Right cardiac atrium (tissue), 5 donors: ENCODE measurements around the gene ANKMY2. TPM values are rescaled to one million over a fixed set of nuclear protein-coding genes. Genes with fewer than 3 reads are reported as not detected.

ENCODE experiments used
- ATAC-seq, 2 donors: fragments of 200-7000 bp; cut with Tn5 transposase; one replicate each; pipeline versions ENCODE4 v1.8.0 to v1.9.1; 2020; ENCODE audit warnings: moderate library complexity in 2 of 2, mild to moderate bottlenecking in 1 of 2
- DNase-seq, 3 donors: peaks; one replicate each; pipeline ENCODE4 v3.0.0-alpha.2; 2020
- H3K27ac ChIP-seq: one replicate; pipeline ENCODE4 v1.5.1; 2013; ENCODE audit warnings: mild to moderate bottlenecking, low read length, control low read depth, moderate library complexity
- H3K27me3 ChIP-seq: one replicate; pipeline ENCODE4 v1.6.1; 2013; ENCODE audit not compliant: control insufficient read depth, insufficient read depth
- H3K4me1 ChIP-seq: one replicate; pipeline ENCODE4 v1.6.1; 2013; ENCODE audit warnings: low read length; ENCODE audit not compliant: control insufficient read depth, insufficient read depth
- H3K4me3 ChIP-seq: one replicate; pipeline ENCODE4 v1.5.1; 2013; ENCODE audit warnings: low read length, control low read depth
- H3K9me3 ChIP-seq: one replicate; pipeline ENCODE4 v1.6.1; 2013; ENCODE audit warnings: low read length; ENCODE audit not compliant: control insufficient read depth
- WGBS: extraction: QIAGEN DNeasy Blood & Tissue Kit; methylation state at CpG from one replicate; pipeline ENCODE4 v1.1.7; 2013; 5-methylcytosine and 5-hydroxymethylcytosine counted together
- intact Hi-C, 4 donors: fragments of 100-400 bp; cut with DNase I; formaldehyde crosslinking; loops; one replicate each; pipeline versions ENCODE4 v1.11.0 to v1.14.0; 2022 to 2023
- polyA plus RNA-seq: library from polyadenylated mRNA; stranded (reverse); fragments of 200-250 nt; gene quantifications from one replicate; pipeline ENCODE4 v1.2.3, GENCODE V29; 2013
- total RNA-seq, 4 donors: library from RNA; stranded (reverse); fragmentation: NEBNext Ultra II Directional; extraction: Animal tissue kit (Norgen Biotek cat#: 25700); gene quantifications; one replicate each; pipeline ENCODE4 v1.2.1, GENCODE V29; 2021
- donor health status: healthy with polysubstance abuse.
- donor health status: DM: no; HTN: yes; CAD: no.
- donor health status: DM: no; HTN: no; CAD: no.
- donor health status: DM: no; HTN: yes; CAD: no; lungs with severe emphysema.
- donor health status: DM: yes; HTN: yes; CAD: no.

ANKMY2 gene
- total and polyA plus RNA-seq, 5 donors, result 23.7 to 41.3 (median 32.0) TPM

DNA sequence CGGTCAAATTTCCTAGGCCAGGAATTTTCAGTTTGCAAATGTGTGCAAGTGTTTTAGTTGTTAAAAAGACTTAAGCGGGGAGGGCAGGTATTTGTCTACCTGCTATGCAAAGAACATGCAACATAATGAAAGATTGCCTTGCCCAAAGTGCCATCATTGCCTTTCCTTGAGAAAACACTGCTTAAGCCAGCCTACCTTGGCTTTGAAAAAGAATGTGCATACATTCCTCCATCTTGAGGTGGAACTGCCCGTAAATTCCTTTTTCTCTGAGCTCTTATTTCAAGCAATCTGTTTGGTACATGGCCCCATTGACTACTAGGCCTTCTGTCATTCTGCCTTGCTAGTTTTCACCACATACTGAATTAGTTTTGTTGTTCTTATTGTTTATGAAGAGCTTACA, 29.7 kb upstream of the ANKMY2 start:
- H3K4me3 ChIP-seq, result no peak overlapping the region
- no peaks in the 10 kb centered on the region for H3K9me3 ChIP-seq
- WGBS, result 95% methylated on average over 3 of the region's 3 CpGs
- no peak overlapping the region for H3K27ac ChIP-seq
- H3K4me1 ChIP-seq, result peaks cover 3% of the 10 kb centered on the region
- no peaks in the 10 kb centered on the region for H3K27me3 ChIP-seq
- intact Hi-C loops, result no loop called here
- ATAC-seq, result no peak
- DNase-seq, result no peak

GRCh38 chr7:16671811-16672210, 26.3 kb upstream of the ANKMY2 start:
- intact Hi-C loops, result no loop called here
- ATAC-seq, result no peak

DNA sequence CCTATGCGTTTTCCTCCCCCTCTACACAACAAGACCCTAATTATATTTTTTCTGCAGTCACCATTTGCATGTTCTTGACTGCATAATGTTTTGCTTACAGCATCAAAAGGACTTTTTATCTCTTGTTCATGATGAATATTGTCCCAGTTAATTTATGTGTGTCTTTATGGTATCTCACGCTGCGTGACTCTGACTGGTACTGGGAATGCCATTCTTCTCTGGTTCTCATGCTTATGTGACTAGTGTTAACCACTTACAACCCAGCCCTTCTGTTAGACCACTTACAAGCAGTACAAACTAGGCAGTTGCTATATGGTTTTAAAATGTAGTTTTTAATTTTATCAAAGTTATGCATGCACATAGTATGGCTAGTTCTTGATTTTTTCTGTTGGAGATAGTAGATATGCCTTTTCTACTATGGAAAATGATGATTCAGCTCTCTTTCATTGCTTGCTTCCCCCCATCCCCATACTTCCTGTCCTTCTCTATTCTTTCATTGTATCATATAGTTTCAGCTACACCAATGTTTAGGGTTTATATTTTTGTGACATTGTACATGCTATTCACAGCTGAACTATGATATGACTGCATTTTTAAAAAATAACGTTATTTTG, 25.3 kb upstream of the ANKMY2 start:
- ATAC-seq, result no peak
- H3K4me1 ChIP-seq, result peaks cover 10% of the 10 kb centered on the region
- no peak overlapping the region for H3K4me3 ChIP-seq
- intact Hi-C loops, result no loop called here
- 88% methylated on average over 4 of the region's 4 CpGs for WGBS
- H3K27ac ChIP-seq, result no peak overlapping the region
- DNase-seq, result no peak
- H3K9me3 ChIP-seq, result no peaks in the 10 kb centered on the region
- no peaks in the 10 kb centered on the region for H3K27me3 ChIP-seq

More at GRCh38 chr7:16671811-16672210, 26.3 kb upstream of the ANKMY2 start:
- Histone ChIP-seq H3K4me3 (no peak overlapping the region), H3K4me1 (peaks cover 10% of the 10 kb centered on the region), H3K9me3 (no peaks in the 10 kb centered on the region), H3K27ac (no peak overlapping the region), H3K27me3 (no peaks in the 10 kb centered on the region)
- 93% methylated on average over 3 of the region's 3 CpGs for WGBS
- DNase-seq, result no peak

GRCh38 chr7:16670021-16670420, 24.5 kb upstream of the ANKMY2 start:
- 56% methylated on average over 1 of the region's 1 CpG for WGBS
- H3K4me1 ChIP-seq, result peaks cover 10% of the 10 kb centered on the region
- no peaks in the 10 kb centered on the region for H3K9me3 ChIP-seq
- intact Hi-C loops, result no loop called here
- H3K27me3 ChIP-seq, result no peaks in the 10 kb centered on the region
- ATAC-seq, result peak in 1 of 2 donors; percentile 38
- no peak for DNase-seq
- no peak overlapping the region for H3K27ac ChIP-seq
- H3K4me3 ChIP-seq, result no peak overlapping the region

DNA sequence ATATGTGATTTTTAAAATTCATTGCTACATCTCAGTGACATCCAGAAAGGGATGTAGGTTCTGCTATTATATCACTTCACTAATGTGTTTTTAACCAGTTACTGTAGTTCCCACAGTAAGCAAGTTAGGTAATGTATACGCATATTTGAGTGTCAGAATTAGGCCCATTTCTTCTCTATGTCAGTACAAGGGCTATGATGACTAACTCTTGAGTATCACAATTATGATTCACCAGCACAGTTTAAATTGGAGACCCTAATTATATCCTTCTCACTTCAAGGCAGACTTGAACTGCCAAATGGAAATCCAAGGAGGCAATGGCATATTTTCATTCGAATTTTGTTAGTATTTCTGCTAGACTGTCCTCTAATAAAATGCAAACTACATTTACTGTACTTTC, 24.0 kb upstream of the ANKMY2 start:
- Histone ChIP-seq H3K4me3 (no peak overlapping the region), H3K4me1 (peaks cover 10% of the 10 kb centered on the region), H3K9me3 (no peaks in the 10 kb centered on the region), H3K27ac (no peak overlapping the region), H3K27me3 (no peaks in the 10 kb centered on the region)
- DNase-seq (no peak), ATAC-seq (no peak)
- WGBS, result 90% methylated on average over 2 of the region's 2 CpGs
- intact Hi-C loops, result no loop called here

GRCh38 chr7:16668978-16669377, 23.4 kb upstream of the ANKMY2 start:
- Histone ChIP-seq H3K27me3 (no peaks in the 10 kb centered on the region), H3K4me1 (peaks cover 10% of the 10 kb centered on the region), H3K27ac (no peak overlapping the region), H3K4me3 (no peak overlapping the region), H3K9me3 (no peaks in the 10 kb centered on the region)
- 96% methylated on average over 5 of the region's 5 CpGs for WGBS
- ATAC-seq, result no peak
- intact Hi-C loops, result no loop called here
- no peak for DNase-seq

GRCh38 chr7:16668049-16668858, 22.7 kb upstream of the ANKMY2 start:
- Histone ChIP-seq H3K9me3 (no peaks in the 10 kb centered on the region), H3K27ac (peak overlapping the region; percentile 48), H3K4me1 (peaks cover 10% of the 10 kb centered on the region), H3K4me3 (no peak overlapping the region), H3K27me3 (no peaks in the 10 kb centered on the region)
- intact Hi-C loops, result no loop called here
- peak; percentile 60 to 85 (median 80) for DNase-seq
- peak; percentile 90 to 92 for ATAC-seq
- 39% methylated on average over 11 of the region's 11 CpGs for WGBS

- Histone ChIP-seq H3K9me3 (no peaks in the 10 kb centered on the region), H3K27me3 (no peaks in the 10 kb centered on the region), H3K27ac (no peak overlapping the region), H3K4me3 (no peak overlapping the region), H3K4me1 (peaks cover 10% of the 10 kb centered on the region)
- DNase-seq (no peak), ATAC-seq (no peak)
- intact Hi-C loops, result no loop called here
- WGBS, result 62% methylated on average over 3 of the region's 3 CpGs
These were observed 21.8 kb upstream of the ANKMY2 start for GRCh38 chr7:16667355-16667754.

DNA sequence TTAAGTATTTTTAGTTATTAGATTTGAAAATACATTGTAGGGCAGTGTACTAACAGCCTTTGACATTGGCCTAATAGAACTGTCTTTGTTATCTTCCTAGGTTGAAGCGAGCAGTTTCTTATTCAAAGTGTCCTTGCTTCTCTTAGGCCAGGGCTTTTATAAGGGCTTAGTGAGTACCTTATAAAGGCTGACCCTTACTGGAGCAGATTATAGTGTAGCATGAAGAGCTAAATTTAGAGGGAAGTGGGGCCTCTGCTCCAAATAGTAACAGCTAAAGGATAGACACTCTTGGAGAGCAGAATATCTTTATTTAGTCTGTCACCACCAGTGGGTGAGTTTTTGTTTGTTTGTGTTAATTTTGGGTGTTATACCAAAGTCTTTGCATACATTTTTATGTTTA, 16.4 kb upstream of the ANKMY2 start:
- no peak for DNase-seq
- peak overlapping the region; percentile 45 for H3K27ac ChIP-seq
- no peaks in the 10 kb centered on the region for H3K9me3 ChIP-seq
- peak; percentile 90 for ATAC-seq
- 55% methylated on average over 1 of the region's 1 CpG for WGBS
- H3K4me1 ChIP-seq, result peaks cover 3% of the 10 kb centered on the region
- intact Hi-C loops, result no loop called here
- H3K27me3 ChIP-seq, result no peaks in the 10 kb centered on the region
- H3K4me3 ChIP-seq, result peak overlapping the region; percentile 41

DNA sequence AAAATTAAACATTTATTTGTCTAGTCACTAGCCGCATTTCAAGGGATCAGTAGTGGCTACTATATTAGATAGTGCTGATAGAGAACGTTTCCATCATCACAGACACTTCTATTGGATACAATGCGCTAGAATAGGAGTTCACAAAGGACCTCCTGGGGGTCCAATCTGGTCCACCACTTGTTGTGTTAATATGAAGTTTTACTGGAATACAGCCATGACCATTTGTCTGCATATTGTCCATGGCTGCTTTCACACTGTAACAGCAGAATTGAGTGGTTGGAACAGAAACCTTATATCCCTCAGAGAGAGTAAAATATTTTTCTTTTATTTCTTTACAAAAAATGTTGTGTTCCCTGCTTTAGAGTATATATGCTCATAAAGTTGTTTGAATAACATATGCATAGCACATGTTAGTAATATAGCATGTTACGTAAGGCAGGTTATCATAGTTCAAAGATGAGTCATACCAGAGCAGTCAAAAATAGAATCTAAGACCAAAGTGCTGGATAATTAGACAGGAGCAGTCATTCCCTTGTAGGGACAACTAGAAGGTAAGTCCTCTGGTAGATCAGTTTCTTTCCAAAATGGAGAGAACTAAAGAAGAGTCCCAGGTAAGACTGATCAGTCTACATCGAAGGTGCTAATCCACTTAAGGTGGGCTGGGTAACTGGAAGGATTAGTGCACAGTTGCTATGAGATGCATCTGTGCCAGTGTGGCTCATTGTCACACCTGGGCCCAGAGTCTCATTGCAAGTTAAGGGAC, 15.3 kb upstream of the ANKMY2 start:
- Histone ChIP-seq H3K4me3 (peak overlapping the region; percentile 12), H3K4me1 (peaks cover 3% of the 10 kb centered on the region), H3K27ac (peak overlapping the region; percentile 93), H3K27me3 (no peaks in the 10 kb centered on the region), H3K9me3 (no peaks in the 10 kb centered on the region)
- DNase-seq (no peak), ATAC-seq (peak; percentile 60 to 64)
- 62% methylated on average over 5 of the region's 5 CpGs for WGBS
- intact Hi-C loops, result no loop called here
